HepG2 (cell line): Measurements from ENCODE around the gene PPP6R2.

ENCODE experiments used
- CC2D1A ChIP-seq: sonication (generic); formaldehyde crosslinking; IDR thresholded peaks from 2 replicates; pipeline ENCODE4 v1.8.1; 2023; ENCODE audit warnings: mild to moderate bottlenecking, missing genetic modification reagents
- CREM ChIP-seq, 2 experiments: sonication (generic) in 1 of 2; formaldehyde crosslinking in 1 of 2; IDR thresholded peaks; 2 replicates each; pipeline versions ENCODE4 v1.4.0 to v1.6.1; 2016 to 2020; ENCODE audit warnings: antibody characterized with exemption in 1 of 2, mild to moderate bottlenecking in 1 of 2, missing genetic modification reagents in 1 of 2
- DPF2 ChIP-seq: sonication (generic); formaldehyde crosslinking; IDR thresholded peaks from 2 replicates; pipeline ENCODE4 v1.4.0; 2020; ENCODE audit warnings: mild to moderate bottlenecking, low read depth, missing genetic modification reagents, borderline replicate concordance
- GMEB1 ChIP-seq: sonication (generic); formaldehyde crosslinking; IDR thresholded peaks from 2 replicates; pipeline ENCODE4 v1.5.1; 2020; ENCODE audit warnings: missing genetic modification reagents, mild to moderate bottlenecking, borderline replicate concordance
- TBL1XR1 ChIP-seq: fragments of 150-350 bp; IDR thresholded peaks from 2 replicates; pipeline ENCODE4 v1.6.1; 2014; ENCODE audit warnings: borderline replicate concordance, low read length; ENCODE audit not compliant: partially characterized antibody
- TF ChIP-seq, protein P1 (sequence below): sonication (generic); formaldehyde crosslinking; IDR thresholded peaks from 2 replicates; pipeline ENCODE4 v1.4.0; 2020; ENCODE audit warnings: missing genetic modification reagents, borderline replicate concordance

- TF ChIP-seq CREM (IDR thresholded peaks at IDR 0.05) (no peak), CREM (CRISPR knock-in tag; IDR thresholded peaks at IDR 0.05) (no peak), TBL1XR1 (no peak), DPF2 (CRISPR knock-in tag) (no peak), GMEB1 (CRISPR knock-in tag) (no peak), CC2D1A (CRISPR knock-in tag) (no peak)
- TF ChIP-seq, protein P1, sequence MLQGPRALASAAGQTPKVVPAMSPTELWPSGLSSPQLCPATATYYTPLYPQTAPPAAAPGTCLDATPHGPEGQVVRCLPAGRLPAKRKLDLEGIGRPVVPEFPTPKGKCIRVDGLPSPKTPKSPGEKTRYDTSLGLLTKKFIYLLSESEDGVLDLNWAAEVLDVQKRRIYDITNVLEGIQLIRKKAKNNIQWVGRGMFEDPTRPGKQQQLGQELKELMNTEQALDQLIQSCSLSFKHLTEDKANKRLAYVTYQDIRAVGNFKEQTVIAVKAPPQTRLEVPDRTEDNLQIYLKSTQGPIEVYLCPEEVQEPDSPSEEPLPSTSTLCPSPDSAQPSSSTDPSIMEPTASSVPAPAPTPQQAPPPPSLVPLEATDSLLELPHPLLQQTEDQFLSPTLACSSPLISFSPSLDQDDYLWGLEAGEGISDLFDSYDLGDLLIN (CRISPR knock-in tag): no peak
These were observed 14.6 kb downstream of the PPP6R2 start for GRCh38 chr22:50357756-50358155.
